Keratinocyte (primary cell): ENCODE measurements around the gene UBE2D4. TPM values are rescaled to one million over a fixed set of nuclear protein-coding genes. Genes with fewer than 3 reads are reported as not detected.
"Not testable (repeated sequence)": the region's sequence is repeated elsewhere in the genome, so short reads cannot be mapped to it uniquely, and the experiment has no call there.

Source experiments
- DNase-seq: peaks from one replicate; pipeline ENCODE4 v3.0.0-alpha.2; 2011; ENCODE audit warnings: low read depth, missing footprints, low spot score
- FAIRE-seq: peaks from 2 replicates; lab custom pipeline; 2011; peaks lifted over from hg19 to GRCh38; lab: Jason Lieb, UNC
- H2AFZ ChIP-seq: 2 replicates; pipeline ENCODE4 v1.6.0; 2012; ENCODE audit warnings: low read length, control low read depth, inconsistent platforms; ENCODE audit not compliant: control insufficient read depth
- H3K27ac ChIP-seq: 2 replicates; pipeline ENCODE4 v1.5.1; 2011; ENCODE audit warnings: low read length; ENCODE audit not compliant: control insufficient read depth, insufficient read depth
- H3K27me3 ChIP-seq: 3 replicates; pipeline ENCODE4 v1.6.0; 2011; ENCODE audit warnings: low read length; ENCODE audit not compliant: control insufficient read depth, insufficient read depth; ENCODE audit errors: extremely low read depth
- H3K36me3 ChIP-seq, 2 experiments: 2 replicates in 1 of 2; 3 replicates in 1 of 2; pipeline ENCODE4 v1.5.1; 2011; ENCODE audit warnings: low read length in 2 of 2, mild to moderate bottlenecking in 1 of 2; ENCODE audit not compliant: control insufficient read depth in 2 of 2, insufficient read depth in 2 of 2; ENCODE audit errors: extremely low read depth in 1 of 2
- H3K4me1 ChIP-seq: 3 replicates; pipeline ENCODE4 v1.5.1; 2011; ENCODE audit warnings: low read length; ENCODE audit not compliant: control insufficient read depth, insufficient read depth; ENCODE audit errors: extremely low read depth
- H3K4me2 ChIP-seq: 3 replicates; pipeline ENCODE4 v1.6.0; 2011; ENCODE audit warnings: low read depth, low read length; ENCODE audit not compliant: control insufficient read depth, insufficient read depth; ENCODE audit errors: extremely low read depth
- H3K4me3 ChIP-seq, 3 experiments: fragments of 200-600 bp in 1 of 3; sonication (generic) in 1 of 3; 2 replicates in 2 of 3; 3 replicates in 1 of 3; pipeline ENCODE4 v1.5.1; 2011 to 2016; ENCODE audit warnings: low read length in 3 of 3, mild to moderate bottlenecking in 3 of 3, control low read depth in 2 of 3, inconsistent platforms in 1 of 3, low read depth in 1 of 3, mixed read lengths in 1 of 3, mixed run types in 1 of 3, moderate library complexity in 1 of 3; ENCODE audit not compliant: control insufficient read depth in 2 of 3, insufficient read depth in 2 of 3; ENCODE audit errors: extremely low read depth in 1 of 3
- H3K79me2 ChIP-seq: 2 replicates; pipeline ENCODE4 v1.6.0; 2012; ENCODE audit warnings: low read length; ENCODE audit not compliant: control insufficient read depth, insufficient read depth
- H3K9ac ChIP-seq: 3 replicates; pipeline ENCODE4 v1.6.0; 2011; ENCODE audit warnings: low read length; ENCODE audit not compliant: control insufficient read depth, insufficient read depth; ENCODE audit errors: extremely low read depth
- H3K9me1 ChIP-seq: 3 replicates; pipeline ENCODE4 v1.6.0; 2011; ENCODE audit warnings: low read length; ENCODE audit not compliant: control insufficient read depth, insufficient read depth; ENCODE audit errors: extremely low read depth
- H3K9me3 ChIP-seq: 2 replicates; pipeline ENCODE4 v1.5.1; 2012; ENCODE audit warnings: low read depth, low read length; ENCODE audit not compliant: control insufficient read depth
- H4K20me1 ChIP-seq: 3 replicates; pipeline ENCODE4 v1.6.0; 2011; ENCODE audit warnings: low read length; ENCODE audit not compliant: control insufficient read depth, insufficient read depth; ENCODE audit errors: extremely low read depth
- dilution Hi-C: fragments of 300-500 bp; cut with MboI; formaldehyde crosslinking; loops from one replicate; pipeline ENCODE4 v1.7.0; 2020; ENCODE audit warnings: low sequenced_read_pairs; ENCODE audit not compliant: extremely low pct_ligation_motif_present
- polyA plus RNA-seq, 5 experiments: library from polyadenylated mRNA; depleted of rRNA in 3 of 5; stranded (reverse) in 3 of 5; stranded (forward) in 1 of 5; unstranded in 1 of 5; fragments of >200 nt; gene quantifications; 1 replicate in 1 of 5; 2 replicates in 3 of 5; 3 replicates in 1 of 5; pipeline versions ENCODE4 v1.2.1 to v1.2.3, GENCODE V29; 2011 to 2012; ENCODE audit warnings: missing spikeins in 2 of 5, low read depth in 1 of 5, low replicate concordance in 1 of 5

Gene UBE2D4
- polyA plus RNA-seq, 1 donor (not counting 4 experiments of a cell fraction or from before 2014, with no cell fraction given): 8.1 TPM

DNA sequence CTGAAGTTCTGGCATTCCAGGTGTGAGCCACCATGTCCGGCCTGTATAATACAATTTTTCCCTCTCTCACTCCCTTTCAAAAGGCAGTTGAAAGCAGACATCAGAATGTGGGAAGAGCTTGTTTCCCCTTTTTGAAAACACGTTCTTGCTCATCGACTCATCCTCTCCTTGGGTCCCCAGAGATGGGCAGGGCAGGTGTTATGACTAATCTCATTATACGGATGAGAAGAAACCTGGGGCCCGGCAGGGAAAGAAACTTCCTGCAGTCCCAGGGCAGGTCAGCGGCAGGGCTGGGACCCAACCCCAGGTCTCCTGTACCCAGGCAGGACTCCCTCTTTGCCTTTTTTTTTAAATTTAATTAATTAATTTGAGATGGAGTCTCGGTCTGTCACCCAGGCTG, 66.7 kb downstream of the UBE2D4 start:
- H3K9me3 ChIP-seq, H3K4me2 ChIP-seq, FAIRE-seq, H3K9me1 ChIP-seq, H3K4me1 ChIP-seq, H2AFZ ChIP-seq, DNase-seq, H4K20me1 ChIP-seq, H3K27me3 ChIP-seq, H3K4me3 ChIP-seq, dilution Hi-C loops, H3K79me2 ChIP-seq, H3K9ac ChIP-seq, H3K36me3 ChIP-seq, H3K27ac ChIP-seq: not testable (repeated sequence)

DNA sequence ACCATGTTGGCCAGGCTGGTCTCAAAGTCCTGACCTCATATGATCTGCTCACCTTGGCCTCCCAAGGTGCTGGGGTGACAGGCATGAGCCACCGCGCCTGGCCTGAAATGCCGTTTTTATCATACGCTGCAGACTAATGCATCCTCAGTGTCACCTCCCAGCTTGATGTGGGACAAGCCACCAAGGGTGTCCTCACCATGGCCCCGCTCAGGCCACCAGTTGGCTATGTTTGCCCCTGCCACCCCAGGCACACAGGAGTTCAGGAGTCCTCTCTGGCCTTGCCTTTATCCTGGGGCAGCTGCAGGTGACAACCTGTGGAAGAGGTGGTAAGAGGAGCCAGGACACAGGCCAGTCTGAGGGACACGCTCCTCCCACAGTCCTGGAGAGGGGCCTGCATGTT, 68.4 kb downstream of the UBE2D4 start:
- H3K9ac ChIP-seq, H3K4me2 ChIP-seq, H3K4me3 ChIP-seq, H3K27me3 ChIP-seq, H3K79me2 ChIP-seq, H3K4me1 ChIP-seq, H4K20me1 ChIP-seq, dilution Hi-C loops, H3K9me3 ChIP-seq, H3K36me3 ChIP-seq, DNase-seq, H3K27ac ChIP-seq, FAIRE-seq, H2AFZ ChIP-seq, H3K9me1 ChIP-seq: not testable (repeated sequence)

DNA sequence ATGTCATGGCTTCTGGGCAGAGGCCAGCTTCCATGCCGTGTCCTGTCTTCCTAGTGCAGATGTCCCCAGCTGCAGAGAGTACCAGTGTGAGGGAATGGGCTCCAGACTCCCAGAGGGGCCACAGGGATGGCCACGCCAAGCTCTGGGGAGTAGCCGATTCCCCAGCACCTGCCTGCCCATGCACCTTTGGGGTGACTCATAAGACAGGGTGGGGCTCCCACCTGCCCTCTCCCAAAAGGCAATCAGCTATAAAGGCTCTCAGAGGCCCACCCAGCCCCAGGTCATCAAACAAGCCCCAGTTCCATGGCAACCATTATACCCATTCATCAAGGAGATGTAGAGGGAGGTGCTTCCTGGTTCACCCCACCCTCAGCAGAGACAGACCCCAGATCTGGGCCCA, 71.3 kb downstream of the UBE2D4 start, which contains the start of gene SPDYE1:
SPDYE1 (plus strand) TSS at position 366 of the 400 bp plus-strand sequence. CDS start 2,053 bp downstream, outside the sequence.
- H3K27ac ChIP-seq, H3K9me1 ChIP-seq, H3K4me2 ChIP-seq, H2AFZ ChIP-seq, H3K36me3 ChIP-seq, FAIRE-seq, dilution Hi-C loops, DNase-seq, H3K79me2 ChIP-seq, H3K9ac ChIP-seq, H3K4me3 ChIP-seq, H3K27me3 ChIP-seq, H4K20me1 ChIP-seq, H3K4me1 ChIP-seq, H3K9me3 ChIP-seq: not testable (repeated sequence)

Other genes starting within 250 kb of the UBE2D4 start
- gene COA1, start 196.9 kb upstream of the UBE2D4 start, polyA plus RNA-seq: 24.6 to 32.2 TPM (median 26.6 TPM) in 3 replicates
- gene BLVRA, start 167.8 kb upstream of the UBE2D4 start, polyA plus RNA-seq: 34.8 to 59.3 TPM (median 49.6 TPM) in 3 replicates
- gene MRPS24, start 56.9 kb upstream of the UBE2D4 start, polyA plus RNA-seq: 94.8 to 113 TPM (median 104 TPM) in 3 replicates
- 24.8 to 29.7 TPM (median 27.6 TPM) in 3 replicates for gene URGCP, start 19.8 kb upstream of the UBE2D4 start, polyA plus RNA-seq
- gene SPDYE1, start 71.5 kb downstream of the UBE2D4 start, polyA plus RNA-seq: not detected in 3 replicates
- gene DBNL, start 118.3 kb downstream of the UBE2D4 start, polyA plus RNA-seq: 76.1 to 107 TPM (median 88.4 TPM) in 3 replicates
- not detected in 3 replicates for gene PGAM2, start 139.1 kb downstream of the UBE2D4 start, polyA plus RNA-seq
- gene POLM, start 156.1 kb downstream of the UBE2D4 start, polyA plus RNA-seq: 4.7 to 5.9 TPM (median 4.8 TPM) in 3 replicates
- 0.03 to 0.18 TPM (median 0.03 TPM) in 3 replicates for gene AEBP1, start 177.9 kb downstream of the UBE2D4 start, polyA plus RNA-seq
- gene POLD2, start 197.1 kb downstream of the UBE2D4 start, polyA plus RNA-seq: 140 to 158 TPM (median 152 TPM) in 3 replicates
- gene MYL7, start 214.9 kb downstream of the UBE2D4 start, polyA plus RNA-seq: 0.19 to 2.9 TPM (median 0.59 TPM) in 3 replicates